Rectal smooth muscle tissue (tissue), 1 donor: ENCODE data around the gene MARCHF3.

ENCODE experiments used
- H3K27ac ChIP-seq: one replicate; pipeline ENCODE4 v1.7.0; 2013; ENCODE audit warnings: low read depth, low read length, inconsistent platforms
- H3K27me3 ChIP-seq: one replicate; pipeline ENCODE4 v1.7.0; 2013; ENCODE audit warnings: low read length; ENCODE audit not compliant: control insufficient read depth, insufficient read depth
- H3K36me3 ChIP-seq: one replicate; pipeline ENCODE4 v1.7.0; 2013; ENCODE audit warnings: low read length; ENCODE audit not compliant: control insufficient read depth, insufficient read depth
- H3K4me1 ChIP-seq: one replicate; pipeline ENCODE4 v1.7.0; 2013; ENCODE audit warnings: low read length; ENCODE audit not compliant: control insufficient read depth, insufficient read depth
- H3K4me3 ChIP-seq: one replicate; pipeline ENCODE4 v1.7.0; 2013; ENCODE audit warnings: low read length
- H3K9ac ChIP-seq: one replicate; pipeline ENCODE4 v1.7.0; 2013; ENCODE audit warnings: low read length

Gene MARCHF3

GRCh38 chr5:126984632-126985031 is 45.7 kb downstream of the MARCHF3 start:
- H3K9ac ChIP-seq: no peak overlapping the region
- no peak overlapping the region for H3K27ac ChIP-seq
- H3K4me1 ChIP-seq: no peaks in the 10 kb centered on the region
- no peaks in the 10 kb centered on the region for H3K27me3 ChIP-seq
- H3K36me3 ChIP-seq: no peaks in the 10 kb centered on the region
- no peak overlapping the region for H3K4me3 ChIP-seq

- H3K9ac ChIP-seq: no peak overlapping the region
- no peaks in the 10 kb centered on the region for H3K36me3 ChIP-seq
- no peaks in the 10 kb centered on the region for H3K4me1 ChIP-seq
- H3K27ac ChIP-seq: no peak overlapping the region
- no peak overlapping the region for H3K4me3 ChIP-seq
- no peaks in the 10 kb centered on the region for H3K27me3 ChIP-seq
Measured at GRCh38 chr5:126983874-126984266, 46.5 kb downstream of the MARCHF3 start.

GRCh38 chr5:126982926-126983873 is 47.2 kb downstream of the MARCHF3 start:
- H3K4me1 ChIP-seq: no peaks in the 10 kb centered on the region
- no peaks in the 10 kb centered on the region for H3K36me3 ChIP-seq
- H3K27ac ChIP-seq: no peak overlapping the region
- H3K9ac ChIP-seq: no peak overlapping the region
- no peaks in the 10 kb centered on the region for H3K27me3 ChIP-seq
- no peak overlapping the region for H3K4me3 ChIP-seq

- no peak overlapping the region for H3K27ac ChIP-seq
- no peaks in the 10 kb centered on the region for H3K4me1 ChIP-seq
Measured at GRCh38 chr5:126982202-126982601, 48.2 kb downstream of the MARCHF3 start.

GRCh38 chr5:126981701-126982100 is 48.7 kb downstream of the MARCHF3 start:
- Histone ChIP-seq H3K4me1 (no peaks in the 10 kb centered on the region), H3K36me3 (no peaks in the 10 kb centered on the region), H3K27me3 (no peaks in the 10 kb centered on the region), H3K4me3 (no peak overlapping the region), H3K9ac (no peak overlapping the region), H3K27ac (no peak overlapping the region)

More at GRCh38 chr5:126982202-126982601, 48.2 kb downstream of the MARCHF3 start:
- Histone ChIP-seq H3K9ac (no peak overlapping the region), H3K27me3 (no peaks in the 10 kb centered on the region), H3K4me3 (no peak overlapping the region), H3K36me3 (no peaks in the 10 kb centered on the region)

GRCh38 chr5:126981222-126981621 is 49.1 kb downstream of the MARCHF3 start:
- Histone ChIP-seq H3K27ac (no peak overlapping the region), H3K4me1 (no peaks in the 10 kb centered on the region), H3K27me3 (no peaks in the 10 kb centered on the region), H3K36me3 (no peaks in the 10 kb centered on the region), H3K4me3 (no peak overlapping the region), H3K9ac (no peak overlapping the region)

GRCh38 chr5:126978258-126978657 is 52.1 kb downstream of the MARCHF3 start:
- Histone ChIP-seq H3K27me3 (no peaks in the 10 kb centered on the region), H3K4me3 (no peak overlapping the region), H3K9ac (no peak overlapping the region), H3K27ac (no peak overlapping the region), H3K36me3 (no peaks in the 10 kb centered on the region), H3K4me1 (no peaks in the 10 kb centered on the region)

- Histone ChIP-seq H3K4me3 (no peak overlapping the region), H3K9ac (no peak overlapping the region), H3K27ac (no peak overlapping the region), H3K36me3 (no peaks in the 10 kb centered on the region), H3K4me1 (no peaks in the 10 kb centered on the region), H3K27me3 (no peaks in the 10 kb centered on the region)
Measured at GRCh38 chr5:126976520-126977172, 53.7 kb downstream of the MARCHF3 start.

- H3K9ac ChIP-seq: no peak overlapping the region
- no peaks in the 10 kb centered on the region for H3K36me3 ChIP-seq
- H3K27me3 ChIP-seq: no peaks in the 10 kb centered on the region
- H3K4me3 ChIP-seq: no peak overlapping the region
- no peaks in the 10 kb centered on the region for H3K4me1 ChIP-seq
- no peak overlapping the region for H3K27ac ChIP-seq
Measured at GRCh38 chr5:126975796-126976195, 54.6 kb downstream of the MARCHF3 start.

- Histone ChIP-seq H3K36me3 (no peaks in the 10 kb centered on the region), H3K9ac (no peak overlapping the region), H3K4me3 (no peak overlapping the region), H3K4me1 (no peaks in the 10 kb centered on the region), H3K27me3 (no peaks in the 10 kb centered on the region), H3K27ac (no peak overlapping the region)
Measured at GRCh38 chr5:126973193-126973592, 57.2 kb downstream of the MARCHF3 start.

GRCh38 chr5:126972062-126972895 is 58.1 kb downstream of the MARCHF3 start:
- no peak overlapping the region for H3K4me3 ChIP-seq
- no peaks in the 10 kb centered on the region for H3K36me3 ChIP-seq
- no peaks in the 10 kb centered on the region for H3K27me3 ChIP-seq
- H3K4me1 ChIP-seq: no peaks in the 10 kb centered on the region
- H3K9ac ChIP-seq: no peak overlapping the region
- no peak overlapping the region for H3K27ac ChIP-seq

GRCh38 chr5:126971455-126972031 is 58.8 kb downstream of the MARCHF3 start:
- Histone ChIP-seq H3K4me1 (no peaks in the 10 kb centered on the region), H3K4me3 (no peak overlapping the region), H3K27ac (no peak overlapping the region), H3K9ac (no peak overlapping the region), H3K27me3 (no peaks in the 10 kb centered on the region), H3K36me3 (no peaks in the 10 kb centered on the region)
